A673 (cell line): ENCODE results near the gene FTO. TPM values are rescaled to one million over a fixed set of nuclear protein-coding genes. Genes with fewer than 3 reads are reported as not detected.

ENCODE experiments used
- BruUV-seq: library from RNA; stranded (reverse); fragments of 400-500 nt; replicated peaks from 2 replicates; lab custom pipeline; 2021; lab: Mats Ljungman, UMichigan
- CTCF ChIA-PET: fragments of 300-600 bp; sonication (Branson Sonifier 250); formaldehyde crosslinking; loops from one replicate; lab custom pipeline; 2022; ENCODE audit warnings: antibody characterized with exemption; lab: Charles Lee
- POLR2A ChIA-PET: fragments of 300-600 bp; sonication (Branson Sonifier 250); formaldehyde crosslinking; loops from one replicate; lab custom pipeline; 2022; ENCODE audit warnings: antibody characterized with exemption; ENCODE audit not compliant: low non-redundant PET; lab: Charles Lee
- DNase-seq: peaks from one replicate; pipeline ENCODE4 v3.0.0-alpha.2; 2015; ENCODE audit warnings: low spot score
- H3K27ac ChIP-seq: fragments of 200-600 bp; sonication (generic); 2 replicates; pipeline ENCODE4 v1.5.1; 2016; ENCODE audit warnings: mixed run types, low read depth, mild to moderate bottlenecking, mixed read lengths, antibody characterized with exemption, low read length; ENCODE audit not compliant: poor library complexity, severe bottlenecking
- H3K27me3 ChIP-seq: fragments of 200-600 bp; sonication (generic); replicated peaks from 2 replicates; pipeline ENCODE4 v1.6.1; 2017; ENCODE audit warnings: mixed run types, low read depth, mild to moderate bottlenecking, mixed read lengths, antibody characterized with exemption, low read length; ENCODE audit not compliant: insufficient read depth, poor library complexity
- H3K36me3 ChIP-seq: fragments of 200-600 bp; sonication (generic); 2 replicates; pipeline ENCODE4 v1.6.1; 2016; ENCODE audit warnings: mixed run types, mild to moderate bottlenecking, mixed read lengths, antibody characterized with exemption, low read length; ENCODE audit not compliant: insufficient read depth, poor library complexity, severe bottlenecking
- H3K4me1 ChIP-seq: fragments of 200-600 bp; sonication (generic); 2 replicates; pipeline ENCODE4 v1.6.1; 2017; ENCODE audit warnings: mixed run types, mild to moderate bottlenecking, mixed read lengths, antibody characterized with exemption, low read length; ENCODE audit not compliant: insufficient read depth, poor library complexity, severe bottlenecking
- H3K4me3 ChIP-seq: fragments of 200-600 bp; sonication (generic); 2 replicates; pipeline ENCODE4 v1.5.1; 2016; ENCODE audit warnings: low read depth, mixed run types, mild to moderate bottlenecking, mixed read lengths, low read length; ENCODE audit not compliant: poor library complexity, severe bottlenecking
- H3K9me3 ChIP-seq: fragments of 200-600 bp; sonication (generic); 2 replicates; pipeline ENCODE4 v1.6.1; 2016; ENCODE audit warnings: mixed run types, low read depth, mild to moderate bottlenecking, mixed read lengths, antibody characterized with exemption, low read length; ENCODE audit not compliant: poor library complexity, severe bottlenecking
- CTCF ChIP-seq: fragments of 300-800, 200-600 bp; sonication (generic); conservative IDR thresholded peaks from 2 replicates; pipeline ENCODE4 v1.5.1; 2017; ENCODE audit warnings: low read depth, mild to moderate bottlenecking, antibody characterized with exemption, low read length, moderate library complexity, mixed read lengths
- EZH2 ChIP-seq: fragments of 200-600 bp; sonication (generic); IDR thresholded peaks from 2 replicates; pipeline ENCODE4 v1.6.1; 2017; ENCODE audit warnings: borderline replicate concordance, low read depth, mild to moderate bottlenecking, mixed read lengths, antibody characterized with exemption, low read length; ENCODE audit not compliant: poor library complexity, severe bottlenecking
- intact Hi-C: fragments of 100-400 bp; cut with micrococcal nuclease; formaldehyde crosslinking; loops from one replicate; pipeline ENCODE4 v1.10.0; 2022; ENCODE audit not compliant: unreplicated experiment
- total RNA-seq: library from RNA; stranded (reverse); gene quantifications from 2 replicates; pipeline ENCODE4 v1.2.3, GENCODE V29; 2021

Gene FTO
- total RNA-seq, 1 experiment from 2014 or later, result 73.4 TPM

- intact Hi-C loops, result no loop called here
- Histone ChIP-seq H3K27ac (no peak overlapping the region), H3K4me3 (no peak overlapping the region), H3K4me1 (peaks cover 3% of the 10 kb centered on the region), H3K36me3 (no peaks in the 10 kb centered on the region), H3K9me3 (no peaks in the 10 kb centered on the region), H3K27me3 (no peaks in the 10 kb centered on the region)
- no TSS peak for BruUV-seq
- ChIA-PET CTCF (no interaction called here), POLR2A (no interaction called here)
- no peak for DNase-seq
- no peak for TF ChIP-seq CTCF
- no peak for TF ChIP-seq EZH2
Measured at GRCh38 chr16:53672461-53672860, 31.5 kb upstream of the FTO start.

GRCh38 chr16:53673189-53673588 is 30.8 kb upstream of the FTO start:
- POLR2A ChIA-PET, result no interaction called here
- CTCF ChIA-PET, result no interaction called here
- H3K27ac ChIP-seq, result no peak overlapping the region
- H3K4me3 ChIP-seq, result no peak overlapping the region
- intact Hi-C loops, result no loop called here
- H3K27me3 ChIP-seq, result no peaks in the 10 kb centered on the region
- TF ChIP-seq CTCF (no peak), EZH2 (no peak)
- no peak for DNase-seq
- H3K9me3 ChIP-seq, result no peaks in the 10 kb centered on the region
- peaks cover 3% of the 10 kb centered on the region for H3K4me1 ChIP-seq
- H3K36me3 ChIP-seq, result no peaks in the 10 kb centered on the region
- no TSS peak for BruUV-seq

GRCh38 chr16:53678155-53678554 is 25.8 kb upstream of the FTO start:
- TF ChIP-seq EZH2 (no peak), CTCF (no peak)
- Histone ChIP-seq H3K4me3 (no peak overlapping the region), H3K36me3 (no peaks in the 10 kb centered on the region), H3K9me3 (no peaks in the 10 kb centered on the region), H3K4me1 (no peaks in the 10 kb centered on the region), H3K27ac (no peak overlapping the region), H3K27me3 (no peaks in the 10 kb centered on the region)
- ChIA-PET CTCF (no interaction called here), POLR2A (no interaction called here)
- no peak for DNase-seq
- BruUV-seq, result no TSS peak
- intact Hi-C loops, result no loop called here
